ENCODE data around the gene ACAP2. TPM values are rescaled to one million over a fixed set of nuclear protein-coding genes. Genes with fewer than 3 reads are reported as not detected.

Gene ACAP2
- total RNA-seq: 67.9 and 90.9 TPM in 2 replicates

GRCh38 chr3:195442573-195443390 lies at the start of gene ACAP2:
ACAP2 (minus strand) TSS chr3:195443020; CDS start chr3:195442847, 173 bp downstream.

GRCh38 chr3:195270817-195271409 lies 171.9 kb downstream of the ACAP2 start, which contains the start of gene XXYLT1:
XXYLT1 (minus strand) TSS chr3:195271159; CDS start chr3:195271058, 101 bp downstream.

Small RNA genes within 50 kb of the gene (small RNA-seq; reads per million reads assigned to genes)
- not detected for gene RF00019

Other genes with a start within 250 kb of the ACAP2 start
- 27.2 and 28.1 TPM in 2 replicates for gene XXYLT1, start 171.9 kb downstream of the ACAP2 start, total RNA-seq
- gene PPP1R2, start 100.3 kb upstream of the ACAP2 start, total RNA-seq: 62.7 and 122 TPM in 2 replicates
- gene APOD, start 140.9 kb upstream of the ACAP2 start, total RNA-seq: 8.6 and 12.0 TPM in 2 replicates